K562 (cell line): ENCODE results near the gene MAPT.

ENCODE experiments used
- CTCF ChIP-seq, 3 experiments: IDR thresholded peaks in 2 of 3; conservative IDR thresholded peaks in 1 of 3; 2 replicates each; pipeline ENCODE4 v1.5.1; 2011 to 2012; ENCODE audit warnings: low read length in 3 of 3, mild to moderate bottlenecking in 3 of 3, control low read depth in 2 of 3, improper control_type of control experiment in 1 of 3, inconsistent platforms in 1 of 3, low read depth in 1 of 3, mixed read lengths in 1 of 3, moderate library complexity in 1 of 3; ENCODE audit not compliant: insufficient read depth in 2 of 3
- E2F6 ChIP-seq, 2 experiments: IDR thresholded peaks; 2 replicates each; pipeline ENCODE4 v1.6.1; 2011; ENCODE audit warnings: borderline replicate concordance in 1 of 2, control low read depth in 1 of 2, low read depth in 1 of 2, low read length in 1 of 2, mild to moderate bottlenecking in 1 of 2, mixed read lengths in 1 of 2, moderate library complexity in 1 of 2; ENCODE audit not compliant: insufficient read depth in 1 of 2, insufficient read length in 1 of 2, poor library complexity in 1 of 2, severe bottlenecking in 1 of 2; ENCODE audit errors: extremely low read depth in 1 of 2
- IRF2 ChIP-seq: sonication (generic); formaldehyde crosslinking; IDR thresholded peaks from 2 replicates; pipeline ENCODE4 v1.8.1; 2022; ENCODE audit warnings: mild to moderate bottlenecking, missing genetic modification reagents
- SIN3A ChIP-seq, 2 experiments: fragments of 150-350 bp in 1 of 2; IDR thresholded peaks; 2 replicates each; pipeline ENCODE4 v1.6.1; 2011 to 2016; ENCODE audit warnings: borderline replicate concordance in 2 of 2, low read depth in 2 of 2, low read length in 2 of 2, mild to moderate bottlenecking in 2 of 2, moderate library complexity in 2 of 2; ENCODE audit not compliant: control insufficient read depth in 1 of 2
- ZNF764 ChIP-seq: fragments of 250-450 bp; sonication (Bioruptor Pico); IDR thresholded peaks from 2 replicates; pipeline ENCODE4 v1.4.0; 2020; ENCODE audit warnings: low read depth, mild to moderate bottlenecking, moderate library complexity

- TF ChIP-seq IRF2 (CRISPR knock-in tag) (no peak), ZNF764 (no peak), CTCF (IDR thresholded peaks at IDR 0.05 in 2 of 3, conservative IDR thresholded peaks at IDR 0.05 in 1 of 3; ENCODE audit: insufficient read depth in 2 of 3, low read depth in 1 of 3, low read length in 3 of 3) (no peak), E2F6 (IDR thresholded peaks at IDR 0.05; ENCODE audit: borderline replicate concordance in 1 of 2, extremely low read depth in 1 of 2, insufficient read depth in 1 of 2, insufficient read length in 1 of 2, low read depth in 1 of 2, low read length in 1 of 2, poor library complexity in 1 of 2, severe bottlenecking in 1 of 2) (no peak), SIN3A (IDR thresholded peaks at IDR 0.05; ENCODE audit: borderline replicate concordance in 2 of 2, control insufficient read depth in 1 of 2, low read depth in 2 of 2, low read length in 2 of 2) (no peak)
Observed at GRCh38 chr17:45851022-45851421, 43.3 kb upstream of the MAPT start.
